Adipose tissue (tissue), 3 donors: ENCODE data around the gene CADM3. TPM values are rescaled to one million over a fixed set of nuclear protein-coding genes. Genes with fewer than 3 reads are reported as not detected.

ENCODE experiments used
- H3K27ac ChIP-seq: one replicate; pipeline ENCODE4 v1.5.1; 2013; ENCODE audit warnings: low read depth, low read length
- WGBS, 3 donors: extraction: QIAGEN DNeasy Blood & Tissue Kit; methylation state at CpG; one replicate each; pipeline ENCODE4 v1.1.7; 2013; 5-methylcytosine and 5-hydroxymethylcytosine counted together
- polyA plus RNA-seq, 3 donors: library from polyadenylated mRNA; stranded (reverse); fragments of 200-250 nt; gene quantifications; one replicate each; pipeline ENCODE4 v1.2.3, GENCODE V29; 2013
- donor health status: healthy with polysubstance abuse.
- donor health status: Bipolar disorder and iron deficiency.
- donor health status: healthy.

CADM3 gene
- polyA plus RNA-seq, 3 donors, result 1.2 to 19.0 (median 10.4) TPM

DNA sequence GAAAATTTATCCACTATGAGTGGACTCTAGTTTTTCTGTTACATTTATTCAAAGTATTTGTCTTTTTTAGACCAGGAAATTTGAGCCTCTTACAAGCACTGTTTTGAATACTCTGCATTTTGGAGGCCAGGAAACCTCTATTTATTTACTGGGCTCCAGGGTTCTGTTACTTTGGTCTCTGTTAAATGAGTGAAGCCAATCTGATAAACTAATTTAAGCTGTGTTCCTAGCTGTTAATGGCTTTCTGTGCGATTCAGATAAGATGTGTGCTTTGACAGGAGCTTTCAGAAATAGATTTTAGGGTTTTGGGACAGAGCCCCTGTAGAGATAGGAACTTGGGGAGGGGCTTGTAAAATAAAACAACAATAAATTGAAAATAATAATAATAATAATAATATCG, 57.1 kb downstream of the CADM3 start:
- 57 to 68% (median 66%) methylated on average over 2 of the region's 2 CpGs for WGBS, 3 donors
- H3K27ac ChIP-seq, result no peak overlapping the region

DNA sequence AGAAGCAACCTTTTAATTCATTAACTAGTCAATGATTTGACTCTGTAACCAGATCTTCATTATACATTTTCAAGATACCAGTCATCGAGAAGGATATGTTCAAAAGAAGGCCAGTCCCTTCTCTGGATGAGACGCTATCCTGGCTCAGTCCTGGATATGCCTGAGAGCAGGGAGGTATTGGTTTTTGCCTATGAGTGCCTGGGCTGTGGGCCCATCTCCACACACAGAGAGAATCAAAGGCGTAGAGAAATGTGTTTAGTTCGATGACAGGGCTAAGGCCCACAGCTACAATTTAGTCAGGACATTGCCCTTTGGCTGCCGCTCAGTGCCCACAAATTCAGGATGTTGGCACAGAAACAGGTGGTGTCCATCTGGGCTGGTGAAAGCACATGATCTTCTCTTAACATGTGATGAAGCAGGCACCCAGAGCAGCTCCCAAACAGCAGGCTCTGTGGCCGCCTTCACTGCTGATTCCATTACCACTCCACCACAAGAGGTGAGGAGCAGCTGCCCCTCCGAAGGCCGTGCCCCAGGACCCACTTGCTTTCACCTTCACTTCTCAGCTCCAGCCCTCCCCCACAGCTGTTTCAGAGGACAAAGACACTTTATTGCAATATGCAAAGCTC, 58.0 kb downstream of the CADM3 start:
- WGBS, 3 donors, result 63 to 86% (median 83%) methylated on average over 8 of the region's 8 CpGs
- H3K27ac ChIP-seq, result no peak overlapping the region

DNA sequence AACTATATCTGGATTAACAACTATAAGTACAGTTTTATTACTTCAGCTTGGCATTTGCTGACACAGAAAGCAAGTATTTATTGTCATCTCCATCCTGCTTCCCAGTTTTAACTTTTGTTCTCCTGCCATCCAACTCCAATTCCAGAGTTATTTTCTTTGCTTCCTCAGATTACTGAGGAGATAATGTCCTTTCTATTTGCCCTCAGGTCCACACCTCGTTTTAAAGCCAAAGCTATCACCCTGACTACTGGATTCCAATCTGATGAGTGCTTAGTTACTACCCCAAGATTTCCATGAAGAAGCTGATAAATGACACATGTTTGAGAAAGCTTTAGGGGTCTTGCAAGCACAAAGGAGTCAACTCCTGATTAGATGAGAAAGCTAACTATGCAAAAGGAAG, 58.5 kb downstream of the CADM3 start:
- H3K27ac ChIP-seq, result no peak overlapping the region
- 10 to 32% (median 23%) methylated on average over 1 of the region's 1 CpG for WGBS, 3 donors

DNA sequence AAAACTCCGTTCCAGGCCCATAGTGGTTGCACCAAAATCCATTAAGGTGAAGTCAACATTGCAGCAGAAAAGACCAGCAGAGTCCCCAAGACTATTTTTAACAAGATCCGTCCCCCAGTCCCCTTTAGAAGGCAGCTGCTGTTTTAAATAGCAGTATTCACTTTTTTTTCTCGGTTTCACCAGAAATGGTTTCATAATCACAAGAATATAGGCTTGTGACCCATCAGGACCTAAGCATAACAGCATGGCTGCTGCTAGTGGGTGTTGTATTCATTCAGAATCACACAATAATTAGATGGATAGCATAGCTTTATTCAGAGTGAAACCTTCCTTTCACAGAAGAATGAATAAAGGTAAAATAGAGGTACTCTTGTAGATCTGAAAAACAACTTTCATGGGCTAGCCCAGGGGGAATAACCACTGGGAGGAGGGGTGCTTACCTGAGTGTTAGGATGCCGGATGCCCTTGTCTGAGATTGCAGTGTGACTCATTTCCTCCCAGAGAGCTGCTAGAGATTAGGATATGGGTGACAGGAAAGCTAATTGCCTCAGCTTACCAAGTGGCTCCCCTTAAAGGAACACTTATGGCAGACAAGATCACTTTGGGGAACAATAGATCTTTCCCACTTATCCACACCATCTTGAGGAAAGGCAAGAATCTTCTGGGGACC, 68.3 kb downstream of the CADM3 start:
- H3K27ac ChIP-seq, result no peak overlapping the region
- 53 to 68% (median 65%) methylated on average over 4 of the region's 4 CpGs for WGBS, 3 donors

DNA sequence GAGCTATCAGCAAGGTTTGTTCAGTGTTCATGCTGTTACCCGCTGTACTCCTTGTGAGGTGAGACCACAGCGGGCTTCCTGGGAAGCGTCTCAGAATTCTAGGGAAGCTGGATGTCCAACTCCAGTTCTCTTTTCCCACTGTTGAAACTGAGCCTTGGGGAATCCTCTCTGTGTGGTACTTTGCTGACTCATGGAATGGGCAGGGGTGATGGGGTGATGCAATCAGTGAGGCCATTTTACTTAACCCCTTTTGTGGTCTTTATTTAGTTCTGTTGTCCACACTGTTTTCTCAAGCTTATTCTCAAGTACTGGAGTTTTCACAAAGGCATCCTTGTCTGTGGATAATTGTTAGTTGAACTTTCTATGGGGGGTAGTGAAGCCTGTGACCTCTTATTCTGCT, 75.9 kb downstream of the CADM3 start:
- WGBS, 3 donors, result 75 to 95% (median 94%) methylated on average over 3 of the region's 3 CpGs
- no peak overlapping the region for H3K27ac ChIP-seq

DNA sequence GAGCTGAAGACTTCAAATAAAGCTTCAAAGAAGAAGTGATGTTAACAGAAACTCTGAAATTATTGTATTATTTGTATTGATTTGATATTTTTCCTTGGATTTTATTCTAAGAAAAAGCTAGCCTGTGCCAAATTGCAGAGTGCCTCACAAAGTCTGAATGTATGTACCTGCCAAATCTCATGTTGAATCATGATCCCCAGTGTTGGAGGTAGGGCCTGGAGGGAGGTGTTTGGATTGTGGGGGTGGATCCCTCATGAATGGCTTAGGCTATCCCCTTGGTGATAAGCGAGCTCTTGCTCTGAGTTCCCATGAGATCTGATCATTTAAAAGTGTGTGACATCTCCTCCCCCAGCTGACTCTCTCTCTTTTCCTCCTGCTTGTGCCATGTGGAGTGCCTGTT, 76.9 kb downstream of the CADM3 start:
- 25 to 68% (median 59%) methylated on average over 1 of the region's 1 CpG for WGBS, 3 donors

DNA sequence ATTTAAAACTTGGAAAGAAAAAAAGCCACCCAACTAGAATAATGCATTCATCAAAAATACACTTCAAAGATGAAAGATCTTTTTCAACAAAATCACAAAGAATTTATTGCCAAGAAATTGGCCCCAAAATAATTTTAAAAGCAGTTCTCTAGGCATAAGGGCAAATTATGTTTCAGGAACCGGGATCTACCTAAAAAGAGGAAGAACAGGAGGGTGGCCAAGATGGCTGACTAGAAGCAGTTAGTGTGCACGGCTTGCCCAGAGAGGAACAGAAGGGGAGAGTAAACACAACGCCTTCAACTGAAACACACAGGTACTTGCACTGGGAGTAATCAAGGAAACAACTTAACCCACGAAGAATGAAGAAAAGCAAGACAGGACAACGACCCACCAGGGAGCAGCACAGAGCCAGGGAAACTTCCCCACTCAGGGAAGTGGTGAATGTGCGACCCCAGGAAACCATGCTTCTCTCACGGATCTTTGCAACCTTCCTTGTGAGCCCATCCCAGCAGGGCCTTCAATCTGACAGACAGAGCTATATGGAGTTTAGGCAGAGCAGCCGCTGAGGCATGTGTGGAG, 79.3 kb downstream of the CADM3 start:
- 53 to 62% (median 59%) methylated on average over 8 of the region's 8 CpGs for WGBS, 3 donors
- H3K27ac ChIP-seq, result no peak overlapping the region

More for the DNA sequence above, 76.9 kb downstream of the CADM3 start:
- H3K27ac ChIP-seq, result no peak overlapping the region

Other genes with a start within 250 kb of the CADM3 start
- under 1 TPM; 0.08 to 0.67 (median 0.40) TPM for gene PYHIN1, start 240.1 kb upstream of the CADM3 start, polyA plus RNA-seq
- 100 to 1,000 TPM in 2 of 3 donors, 10 to 100 TPM in 1; 12.5 to 159 (median 140) TPM for gene IFI16, start 161.7 kb upstream of the CADM3 start, polyA plus RNA-seq
- gene AIM2, start 94.8 kb upstream of the CADM3 start, polyA plus RNA-seq, result under 1 TPM; 0.13 to 0.90 (median 0.39) TPM
- 100 to 1,000 TPM in 1 of 3 donors, 10 to 100 TPM in 2; 20.0 to 227 (median 73.8) TPM for gene ACKR1, start 33.3 kb downstream of the CADM3 start, polyA plus RNA-seq
- gene FCER1A, start 130.7 kb downstream of the CADM3 start, polyA plus RNA-seq, result under 1 TPM in 2 of 3 donors, not detected in 1; 0.52 to 0.90 TPM